Naive thymus-derived CD8-positive, alpha-beta T cell (primary cell): Measurements from ENCODE around the gene TXNRD2. TPM values are rescaled to one million over a fixed set of nuclear protein-coding genes. Genes with fewer than 3 reads are reported as not detected.

Source experiments
- ATAC-seq, 2 donors: fragments of 150-1000 bp; cut with Tn5 transposase in 1 of 2; sonication (Bioruptor Pico), chemical (Tn5 transposase) in 1 of 2; 1 replicate in 1 of 2; 2 replicates in 1 of 2; pipeline ENCODE4 v1.10.0; 2021; ENCODE audit warnings: mild to moderate bottlenecking in 2 of 2, moderate library complexity in 2 of 2
- POLR2A ChIA-PET: fragments of 350-600 bp; sonication (Branson Sonifier 250); formaldehyde crosslinking; loops from one replicate; lab custom pipeline; 2021; ENCODE audit warnings: antibody characterized with exemption; lab: Charles Lee
- DNase-seq, 10 donors: peaks; one replicate each; pipeline versions ENCODE4 v3.0.0 to v3.0.0-alpha.2; 2020 to 2022
- H3K27ac Mint-ChIP-seq, 10 donors: one replicate each; pipeline ENCODE4 v1.8.0; 2020 to 2022; ENCODE audit warnings: mild to moderate bottlenecking in 10 of 10, mixed read lengths in 10 of 10, moderate library complexity in 4 of 10, inconsistent platforms in 1 of 10
- H3K27me3 Mint-ChIP-seq, 5 donors: one replicate each; pipeline ENCODE4 v1.8.0; 2021 to 2022; ENCODE audit warnings: mixed read lengths in 5 of 5
- H3K36me3 Mint-ChIP-seq, 3 donors: one replicate each; pipeline ENCODE4 v1.8.0; 2020 to 2022; ENCODE audit warnings: mixed read lengths in 3 of 3, mild to moderate bottlenecking in 2 of 3, inconsistent platforms in 1 of 3
- H3K4me1 Mint-ChIP-seq, 4 donors: one replicate each; pipeline ENCODE4 v1.8.0; 2021 to 2022; ENCODE audit warnings: mixed read lengths in 4 of 4
- H3K4me3 Mint-ChIP-seq, 10 donors: one replicate each; pipeline ENCODE4 v1.8.0; 2020 to 2022; ENCODE audit warnings: mild to moderate bottlenecking in 10 of 10, mixed read lengths in 10 of 10, moderate library complexity in 6 of 10, inconsistent platforms in 1 of 10
- H3K9me3 Mint-ChIP-seq, 9 donors: one replicate each; pipeline ENCODE4 v1.8.0; 2020 to 2022; ENCODE audit warnings: mixed read lengths in 9 of 9, mild to moderate bottlenecking in 3 of 9, inconsistent platforms in 1 of 9, moderate library complexity in 1 of 9
- polyA plus RNA-seq, 3 donors: library from polyadenylated mRNA; unstranded; fragments of 300-500 nt; fragmentation: Illumina TruSeq; gene quantifications; one replicate each; pipeline ENCODE4 v1.2.3, GENCODE V29; 2021
- total RNA-seq, 8 experiments: library from RNA in 2 of 8; stranded (reverse) in 2 of 8; gene quantifications; one replicate each; pipeline ENCODE4 v1.2.3 and lab custom pipeline; 2021 to 2026

TXNRD2 gene
- total and polyA plus RNA-seq, 5 experiments from 2014 or later = 6.5 to 33.8 (median 14.9) TPM

- DNase-seq (no peak), ATAC-seq (no peak)
- H3K36me3 Mint-ChIP-seq = peaks cover 0 to 2% (median 2%) of the 10 kb centered on the region in 3 donors
- no peak overlapping the region for H3K27ac Mint-ChIP-seq
- H3K4me3 Mint-ChIP-seq = no peak overlapping the region
- no peaks in the 10 kb centered on the region for H3K9me3 Mint-ChIP-seq
- POLR2A ChIA-PET = interaction anchor here (1.3 kb wide), 1 partner anchor 43 kb away, joined by 3 read pairs; the partner anchor contains the start of genes COMT and TXNRD2
- H3K27me3 Mint-ChIP-seq = no peaks in the 10 kb centered on the region
- peaks cover 16 to 48% (median 41%) of the 10 kb centered on the region in 4 donors for H3K4me1 Mint-ChIP-seq
Observed at GRCh38 chr22:19898145-19898544, 43.5 kb downstream of the TXNRD2 start.

- Mint-ChIP-seq H3K4me1 (peaks cover 16 to 53% (median 45%) of the 10 kb centered on the region in 4 donors), H3K27ac (peak overlapping the region in 2 of 10 donors; percentile 21 to 98), H3K27me3 (no peaks in the 10 kb centered on the region), H3K4me3 (no peak overlapping the region), H3K36me3 (peaks cover 0 to 2% (median 2%) of the 10 kb centered on the region in 3 donors), H3K9me3 (no peaks in the 10 kb centered on the region)
- ATAC-seq (no peak), DNase-seq (no peak)
- POLR2A ChIA-PET = interaction anchor here (0.9 to 2.2 kb wide), 6 partner anchors 11 to 167 kb away, joined by 3 to 24 read pairs (median 8); partner anchors contain the start of genes COMT, GNB1L, RTL10 and TXNRD2
Observed at GRCh38 chr22:19897726-19898125, 43.9 kb downstream of the TXNRD2 start.

GRCh38 chr22:19896665-19897355 is 44.8 kb downstream of the TXNRD2 start:
- POLR2A ChIA-PET = interaction anchor here (0.5 to 2.2 kb wide), 11 partner anchors 10 to 166 kb away, joined by 3 to 24 read pairs (median 3); partner anchors contain the start of genes COMT, GNB1L, RTL10 and TXNRD2
- peak; percentile 31 to 37 for ATAC-seq

GRCh38 chr22:19895160-19895849 is 46.3 kb downstream of the TXNRD2 start:
- Mint-ChIP-seq H3K27me3 (no peaks in the 10 kb centered on the region), H3K4me3 (peak overlapping the region in 7 of 10 donors; percentile 33 to 70 (median 61)), H3K27ac (peak overlapping the region; percentile 66 to 100 (median 90)), H3K36me3 (peaks cover 0 to 2% (median 2%) of the 10 kb centered on the region in 3 donors), H3K4me1 (peaks cover 30 to 76% (median 68%) of the 10 kb centered on the region in 4 donors), H3K9me3 (no peaks in the 10 kb centered on the region)
- no peak for ATAC-seq
- peak in 2 of 10 donors; percentile 28 to 33 for DNase-seq
- POLR2A ChIA-PET = interaction anchor here (2.2 to 6.7 kb wide), 2 partner anchors 40 to 42 kb away, joined by 24 to 120 read pairs; partner anchors contain the start of genes GNB1L and RTL10

More at GRCh38 chr22:19896665-19897355, 44.8 kb downstream of the TXNRD2 start:
- Mint-ChIP-seq H3K4me1 (peaks cover 22 to 62% (median 54%) of the 10 kb centered on the region in 4 donors), H3K36me3 (peaks cover 0 to 2% (median 2%) of the 10 kb centered on the region in 3 donors), H3K4me3 (peak overlapping the region in 8 of 10 donors; percentile 19 to 69 (median 54)), H3K27ac (peak overlapping the region in 9 of 10 donors; percentile 66 to 100 (median 85)), H3K27me3 (no peaks in the 10 kb centered on the region), H3K9me3 (no peaks in the 10 kb centered on the region)
- peak in 7 of 10 donors; percentile 30 to 71 (median 43) for DNase-seq

GRCh38 chr22:19893363-19893762 is 48.3 kb downstream of the TXNRD2 start:
- peak overlapping the region; percentile 96 to 100 (median 99) for H3K27ac Mint-ChIP-seq
- no peaks in the 10 kb centered on the region for H3K27me3 Mint-ChIP-seq
- POLR2A ChIA-PET = interaction anchor here (6.7 kb wide), 1 partner anchor 40 kb away, joined by 120 read pairs; the partner anchor contains the start of genes GNB1L and RTL10
- H3K9me3 Mint-ChIP-seq = no peaks in the 10 kb centered on the region
- DNase-seq = no peak
- peak overlapping the region in 5 of 10 donors; percentile 18 to 91 (median 84) for H3K4me3 Mint-ChIP-seq
- H3K36me3 Mint-ChIP-seq = peaks cover 0 to 2% (median 0%) of the 10 kb centered on the region in 3 donors
- H3K4me1 Mint-ChIP-seq = peaks cover 34 to 85% (median 76%) of the 10 kb centered on the region in 4 donors
- ATAC-seq = no peak

GRCh38 chr22:19892925-19893324 is 48.7 kb downstream of the TXNRD2 start:
- peaks cover 34 to 90% (median 80%) of the 10 kb centered on the region in 4 donors for H3K4me1 Mint-ChIP-seq
- H3K4me3 Mint-ChIP-seq = peak overlapping the region; percentile 34 to 91 (median 85)
- peak overlapping the region; percentile 96 to 100 (median 99) for H3K27ac Mint-ChIP-seq
- no peak for ATAC-seq
- H3K9me3 Mint-ChIP-seq = no peaks in the 10 kb centered on the region
- H3K36me3 Mint-ChIP-seq = peaks cover 0 to 2% (median 0%) of the 10 kb centered on the region in 3 donors
- POLR2A ChIA-PET = interaction anchor here (1.1 to 6.7 kb wide), 10 partner anchors 11 to 162 kb away, joined by 3 to 120 read pairs (median 5); partner anchors contain the start of genes GNB1L and RTL10
- H3K27me3 Mint-ChIP-seq = no peaks in the 10 kb centered on the region
- no peak for DNase-seq

- H3K4me1 Mint-ChIP-seq = peaks cover 36 to 92% (median 84%) of the 10 kb centered on the region in 4 donors
- POLR2A ChIA-PET = interaction anchor here (0.6 to 6.7 kb wide), 24 partner anchors 9 to 461 kb away, joined by 3 to 120 read pairs (median 5); partner anchors contain the start of genes COMT, GNB1L, HIRA and RANBP1
- H3K27me3 Mint-ChIP-seq = no peaks in the 10 kb centered on the region
- DNase-seq (peak; percentile 32 to 69 (median 50)), ATAC-seq (peak; percentile 34 to 52)
- H3K4me3 Mint-ChIP-seq = peak overlapping the region; percentile 78 to 91 (median 86)
- H3K27ac Mint-ChIP-seq = peak overlapping the region; percentile 96 to 100 (median 99)
- H3K9me3 Mint-ChIP-seq = no peaks in the 10 kb centered on the region
- H3K36me3 Mint-ChIP-seq = peaks cover 0 to 2% (median 0%) of the 10 kb centered on the region in 3 donors
Observed at GRCh38 chr22:19892257-19892879, 49.2 kb downstream of the TXNRD2 start.

GRCh38 chr22:19891317-19892256 is 50.0 kb downstream of the TXNRD2 start:
- Mint-ChIP-seq H3K4me3 (peak overlapping the region; percentile 78 to 91 (median 86)), H3K9me3 (peaks cover 0 to 1% (median 0%) of the 10 kb centered on the region in 9 donors), H3K27ac (peak overlapping the region; percentile 96 to 100 (median 99)), H3K4me1 (peaks cover 43 to 92% (median 84%) of the 10 kb centered on the region in 4 donors), H3K36me3 (peaks cover 0 to 2% (median 0%) of the 10 kb centered on the region in 3 donors), H3K27me3 (no peaks in the 10 kb centered on the region)
- ATAC-seq (peak; percentile 79 to 88), DNase-seq (peak; percentile 58 to 89 (median 78))
- POLR2A ChIA-PET = interaction anchor here (0.7 to 6.7 kb wide), 26 partner anchors 9 to 460 kb away, joined by 3 to 120 read pairs (median 5); partner anchors contain the start of genes COMT, GNB1L, HIRA and RANBP1

- peak in 2 of 10 donors; percentile 16 to 61 for DNase-seq
- Mint-ChIP-seq H3K27ac (peak overlapping the region; percentile 96 to 100 (median 99)), H3K27me3 (no peaks in the 10 kb centered on the region), H3K4me3 (peak overlapping the region; percentile 41 to 91 (median 85)), H3K9me3 (peaks cover 0 to 1% (median 0%) of the 10 kb centered on the region in 9 donors), H3K4me1 (peaks cover 43 to 92% (median 84%) of the 10 kb centered on the region in 4 donors), H3K36me3 (peaks cover 0 to 2% (median 0%) of the 10 kb centered on the region in 3 donors)
- POLR2A ChIA-PET = interaction anchor here (0.7 to 6.7 kb wide), 12 partner anchors 9 to 160 kb away, joined by 3 to 120 read pairs (median 4); partner anchors contain the start of genes GNB1L, RTL10 and TANGO2
- ATAC-seq = no peak
Observed at GRCh38 chr22:19890502-19891316, 50.9 kb downstream of the TXNRD2 start.

- peaks cover 41 to 92% (median 82%) of the 10 kb centered on the region in 4 donors for H3K4me1 Mint-ChIP-seq
- peaks cover 0 to 2% (median 0%) of the 10 kb centered on the region in 3 donors for H3K36me3 Mint-ChIP-seq
- peak overlapping the region; percentile 78 to 100 (median 98) for H3K27ac Mint-ChIP-seq
- H3K4me3 Mint-ChIP-seq = peak overlapping the region; percentile 28 to 84 (median 60)
- no peak for ATAC-seq
- no peaks in the 10 kb centered on the region for H3K27me3 Mint-ChIP-seq
- DNase-seq = peak in 3 of 10 donors; percentile 22 to 61 (median 33)
- POLR2A ChIA-PET = interaction anchor here (0.9 to 6.7 kb wide), 6 partner anchors 8 to 37 kb away, joined by 3 to 120 read pairs (median 4); partner anchors contain the start of genes GNB1L and RTL10
- H3K9me3 Mint-ChIP-seq = peaks cover 0 to 1% (median 0%) of the 10 kb centered on the region in 9 donors
Observed at GRCh38 chr22:19889951-19890350, 51.7 kb downstream of the TXNRD2 start.
